HG03175 (cell line): ENCODE results near the gene ANK3.
A peak's percentile ranks its signal among the peaks of the same experiment; 100 is the strongest.

Experiments
- ATAC-seq: cut with Tn5 transposase; IDR thresholded peaks from one replicate; pipeline ENCODE4 v1.9.1; 2021; ENCODE audit warnings: mild to moderate bottlenecking, moderate library complexity; ENCODE audit not compliant: unreplicated experiment

The ANK3 gene

GRCh38 chr10:60144099-60144498, 245.6 kb downstream of the ANK3 start:
- no peak for ATAC-seq

- no peak for ATAC-seq
Observed at GRCh38 chr10:60142736-60143135, 246.9 kb downstream of the ANK3 start.

GRCh38 chr10:60141896-60142559, 247.6 kb downstream of the ANK3 start:
- ATAC-seq = no peak

DNA sequence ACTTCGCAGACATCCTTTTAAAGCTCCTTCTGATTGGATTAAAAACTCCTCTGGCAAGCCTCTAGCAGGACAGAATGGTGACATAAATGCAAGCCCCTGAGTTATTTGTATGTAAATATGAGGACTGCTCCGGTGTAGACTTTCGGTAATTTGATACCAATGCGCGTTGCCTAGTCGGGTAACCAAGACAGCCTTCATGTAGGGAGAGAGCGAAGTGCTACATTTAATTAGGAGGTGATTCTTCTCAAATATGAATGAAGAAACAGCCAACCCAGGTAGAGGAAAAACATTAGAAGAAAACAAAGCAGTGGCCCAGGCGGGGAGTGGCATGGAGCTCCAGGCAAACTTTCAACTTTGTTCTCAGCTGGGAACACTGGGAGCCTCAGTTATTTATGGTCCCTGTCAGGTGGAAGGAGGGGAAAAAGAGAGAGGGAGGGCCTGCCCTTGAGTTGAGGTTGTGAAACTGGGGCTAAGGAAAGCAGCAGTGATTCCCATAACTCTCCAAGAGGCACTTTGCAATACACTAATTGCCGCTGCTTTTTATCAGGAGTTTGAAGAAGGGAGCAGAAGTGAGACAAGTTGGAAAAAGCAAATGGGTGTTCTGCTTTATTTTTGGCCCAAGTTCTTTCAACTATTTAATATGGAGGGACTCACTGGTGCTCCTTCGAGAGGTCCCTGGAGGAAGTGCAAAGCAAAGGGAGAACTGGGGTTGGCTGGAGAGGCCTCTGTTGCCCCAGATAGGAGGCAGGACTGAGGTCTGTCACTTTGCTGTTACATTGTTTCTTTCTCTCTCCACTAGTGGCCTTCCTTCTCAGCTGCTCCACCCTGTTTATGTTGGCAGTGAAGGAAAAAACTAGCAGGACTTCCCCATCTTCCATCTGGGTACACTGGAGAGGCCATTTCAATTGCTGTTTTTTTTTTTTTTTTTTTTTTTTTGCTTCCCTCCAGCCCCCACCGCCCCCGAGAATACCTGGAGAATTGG, 248.7 kb downstream of the ANK3 start:
- ATAC-seq = no peak

DNA sequence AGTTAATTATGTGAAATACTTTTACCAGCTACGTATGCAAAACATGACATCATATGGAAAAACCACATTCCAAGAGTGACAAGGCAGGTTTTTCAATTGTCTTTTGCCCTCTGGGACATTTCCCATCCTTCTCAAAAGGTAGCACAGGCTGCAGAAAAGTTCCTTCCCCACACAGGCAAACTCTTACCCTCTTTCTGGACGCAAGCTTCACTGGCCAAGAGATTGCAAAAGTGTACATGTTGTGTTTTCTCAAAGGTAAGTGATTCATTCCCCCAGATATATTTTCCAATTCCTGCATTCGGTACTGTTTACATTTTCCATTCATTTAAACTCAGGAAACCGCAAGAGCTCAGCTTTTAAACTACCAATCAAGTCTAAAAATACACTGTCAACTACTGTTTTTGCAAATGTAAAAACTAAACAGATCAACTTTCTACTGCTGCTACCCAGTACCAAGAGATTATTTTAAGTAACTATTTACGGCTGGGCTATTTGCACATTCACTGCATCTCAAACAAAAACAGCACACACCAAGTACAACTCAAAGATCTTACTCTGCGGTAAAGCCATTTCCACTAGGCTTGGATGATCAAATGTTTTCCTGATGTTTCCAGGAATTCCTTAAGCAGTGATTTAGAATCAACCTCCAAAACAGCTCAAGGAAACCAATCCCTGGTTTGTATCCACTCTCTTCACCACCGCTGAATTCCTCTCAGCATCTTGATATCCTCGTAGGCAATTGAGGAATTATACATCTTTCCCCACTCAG, 249.7 kb downstream of the ANK3 start:
- ATAC-seq = no peak

DNA sequence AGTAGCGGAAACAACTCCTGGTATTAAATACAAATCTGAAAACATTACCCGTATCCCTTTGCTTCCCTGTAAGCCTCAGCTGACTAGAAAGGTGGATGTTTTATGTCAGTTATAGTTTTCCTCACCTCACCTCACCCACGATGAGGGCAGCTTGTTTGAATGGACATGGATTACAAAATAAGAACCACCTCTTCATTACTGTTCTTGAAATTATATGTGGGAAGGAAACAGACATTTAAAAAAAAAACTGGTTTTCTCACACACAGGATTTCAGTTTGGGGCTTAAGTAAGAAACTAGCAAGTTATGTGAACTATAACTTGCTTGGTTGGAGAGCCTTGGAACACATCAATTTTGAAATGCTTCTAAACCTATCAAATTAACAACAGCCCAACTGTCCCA, 250.4 kb downstream of the ANK3 start:
- ATAC-seq = no peak

DNA sequence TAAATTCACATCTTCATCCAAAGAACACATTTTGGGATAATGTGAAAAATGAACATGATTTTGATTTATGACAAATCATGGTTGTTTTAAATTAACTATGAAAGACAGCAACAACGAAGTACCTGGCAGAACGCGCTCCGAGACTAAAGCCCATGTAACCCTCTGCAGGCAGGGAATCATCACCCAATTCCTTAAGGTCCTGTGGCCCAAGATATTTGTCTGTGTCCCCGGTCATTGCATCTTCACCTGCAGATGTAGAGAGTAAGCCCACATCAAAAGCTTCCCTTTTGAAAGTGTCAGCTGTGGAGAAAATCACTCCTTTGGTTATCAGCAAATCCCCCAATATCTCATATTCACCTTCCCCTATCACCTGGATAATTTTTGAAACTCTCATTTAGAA, 250.8 kb downstream of the ANK3 start:
- ATAC-seq = no peak

DNA sequence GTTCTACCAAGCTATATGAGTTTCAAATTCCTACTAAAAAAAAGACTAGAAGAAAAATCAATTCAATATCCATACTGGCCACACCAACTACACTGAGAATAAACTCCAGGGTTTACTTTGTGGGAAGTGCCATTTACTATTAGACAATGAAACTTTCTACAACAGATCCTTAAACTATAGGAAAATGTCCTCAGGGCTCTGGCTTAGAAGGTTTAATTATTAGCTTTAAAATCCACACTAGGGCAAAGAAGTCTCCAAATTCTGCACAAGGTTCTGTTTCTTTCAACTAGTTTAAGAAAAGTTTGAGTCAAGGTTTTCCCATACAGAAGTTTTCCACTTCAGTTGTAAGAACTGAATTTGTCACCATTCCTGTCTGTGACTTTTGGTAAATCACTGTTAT, 251.6 kb downstream of the ANK3 start:
- ATAC-seq = no peak

- ATAC-seq = no peak
Observed at GRCh38 chr10:60137292-60137992, 252.2 kb downstream of the ANK3 start.

DNA sequence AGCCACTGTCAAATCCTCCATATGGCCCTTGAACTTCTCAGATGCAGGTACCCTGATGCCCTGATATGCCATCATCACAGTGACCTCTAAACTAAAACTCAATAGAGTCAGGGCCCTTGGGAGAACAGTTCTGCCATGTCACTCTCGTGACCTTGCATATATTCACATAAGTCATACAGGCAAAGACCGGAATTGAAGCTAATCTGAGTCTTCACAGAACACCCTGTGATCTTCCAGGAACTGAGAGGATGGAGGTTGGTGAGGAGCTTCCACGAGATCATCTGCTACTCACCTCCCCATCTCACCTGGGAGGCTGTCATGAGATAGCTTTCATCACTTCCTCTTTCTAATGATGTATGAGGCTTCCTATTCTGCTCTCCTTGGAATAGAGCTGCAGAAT, 254.7 kb downstream of the ANK3 start:
- ATAC-seq = peak; percentile 65

GRCh38 chr10:60134548-60134947, 255.1 kb downstream of the ANK3 start:
- ATAC-seq = no peak

DNA sequence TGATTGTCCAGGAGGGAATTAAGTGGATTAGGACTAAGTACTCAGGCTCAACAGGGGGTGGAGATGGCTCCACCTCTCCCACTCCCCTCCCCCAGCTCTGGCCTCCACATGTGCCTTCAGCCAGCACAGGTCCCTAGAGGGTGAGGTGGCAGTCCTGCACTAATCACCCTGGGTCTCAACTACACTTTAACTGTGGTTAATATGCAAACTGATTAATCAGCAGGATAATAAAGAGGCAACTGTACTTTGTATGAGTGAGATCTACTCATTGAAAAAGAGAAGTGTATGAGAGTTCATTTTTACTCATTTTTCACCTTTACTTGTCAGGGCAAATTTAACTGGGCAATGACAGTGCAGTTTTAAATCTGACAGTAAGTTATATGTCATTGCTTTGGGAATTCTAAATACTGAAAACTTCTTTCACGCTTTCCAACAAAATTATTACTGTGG, 259.5 kb downstream of the ANK3 start:
- ATAC-seq = peak; percentile 64

- no peak for ATAC-seq
Observed at GRCh38 chr10:60125895-60126294, 263.8 kb downstream of the ANK3 start.

DNA sequence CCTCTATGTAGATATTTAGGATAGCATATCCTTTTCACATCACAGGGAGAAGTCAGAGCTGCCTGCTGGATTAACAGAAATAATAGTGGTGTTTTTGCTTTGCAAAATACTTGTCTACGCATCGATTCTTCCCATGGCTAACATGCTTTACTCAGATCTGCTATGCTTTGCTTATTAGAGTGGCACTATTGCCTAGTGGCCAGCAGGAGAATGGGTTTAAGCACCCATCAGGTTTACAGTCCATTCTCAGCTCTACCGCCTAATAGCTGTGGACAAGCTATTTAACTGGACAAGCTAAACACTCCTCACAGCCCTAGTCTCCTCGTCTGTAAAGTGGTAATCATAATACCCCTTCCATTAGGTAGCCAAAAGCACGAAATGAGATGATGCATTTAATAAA, 265.1 kb downstream of the ANK3 start:
- no peak for ATAC-seq

DNA sequence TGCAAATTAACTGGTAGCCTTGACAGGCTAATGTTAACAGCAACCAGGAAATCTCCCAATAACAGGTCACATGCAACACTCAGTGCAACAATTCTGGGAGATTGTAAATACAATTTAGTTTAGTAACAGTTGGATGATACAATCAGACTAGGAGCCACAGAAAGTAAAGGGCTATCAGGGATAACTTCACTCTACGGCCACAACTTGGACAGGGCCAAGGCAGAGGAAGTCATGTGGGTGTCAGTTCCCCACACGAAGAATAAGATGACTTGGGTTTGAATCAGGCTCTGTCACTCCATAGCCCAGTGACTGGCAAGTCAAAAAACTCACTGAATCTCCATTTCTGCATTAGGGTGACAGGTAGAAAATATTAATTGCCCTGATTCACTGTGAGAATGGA, 266.0 kb downstream of the ANK3 start:
- no peak for ATAC-seq

GRCh38 chr10:60123172-60123571, 266.5 kb downstream of the ANK3 start:
- ATAC-seq = no peak

DNA sequence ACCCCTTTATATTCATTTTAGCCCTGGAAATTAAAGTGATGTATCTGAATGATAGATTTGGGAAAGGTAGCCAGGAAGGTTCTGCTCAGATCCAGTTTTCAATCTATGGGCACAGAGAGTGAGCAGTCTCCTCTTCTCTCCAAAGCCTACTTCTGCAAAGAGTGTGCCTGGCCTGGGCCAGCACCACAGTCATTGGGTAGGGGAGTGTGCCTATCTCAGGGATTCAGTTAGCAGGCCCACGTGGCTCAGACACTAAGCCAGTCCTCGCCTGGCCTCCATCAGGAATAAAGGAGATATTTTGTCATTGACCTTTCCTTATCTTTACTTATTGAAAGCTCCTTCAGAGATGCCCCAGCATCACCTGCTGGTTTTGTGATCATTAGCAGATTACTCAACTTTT, 267.5 kb downstream of the ANK3 start:
- ATAC-seq = no peak

DNA sequence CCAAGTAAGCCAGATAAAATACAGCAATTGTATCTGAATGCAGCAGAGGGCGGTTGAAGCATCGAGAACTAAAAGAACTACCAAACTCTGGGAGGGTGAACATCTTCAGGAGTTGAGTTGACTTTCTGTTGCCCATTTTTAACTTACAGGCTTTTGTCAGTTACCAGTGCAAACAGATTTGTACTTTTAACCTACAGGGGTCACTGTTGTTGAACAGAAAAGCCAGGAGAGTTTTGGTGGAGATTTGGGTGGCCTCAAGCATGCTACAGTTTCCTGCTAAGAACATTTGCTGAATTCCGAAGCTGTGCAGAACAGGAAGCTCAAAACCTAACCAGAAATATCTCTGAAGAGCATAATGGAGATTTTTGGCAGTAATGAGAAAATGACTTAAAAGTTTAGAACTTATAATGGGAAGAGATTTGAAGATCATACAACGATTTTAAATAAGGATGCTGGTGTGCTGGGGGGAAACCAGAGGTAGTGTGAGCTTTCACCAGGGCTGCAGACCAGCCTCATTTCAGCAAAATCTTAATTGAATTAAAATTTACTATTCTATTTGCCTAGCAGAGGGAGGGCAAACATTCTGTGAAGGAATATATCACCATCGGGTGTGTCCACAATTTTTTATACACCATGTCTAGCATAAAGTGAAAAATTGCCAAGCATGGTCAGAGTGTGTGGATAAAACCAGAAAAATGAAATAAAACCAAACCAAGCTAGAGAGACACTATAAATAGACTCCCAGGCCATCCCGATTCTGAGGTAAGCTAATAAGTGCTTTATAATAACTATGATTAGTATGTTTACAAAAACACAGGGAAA, 274.7 kb downstream of the ANK3 start:
- peak; percentile 90 for ATAC-seq

GRCh38 chr10:60110739-60111138, 278.9 kb downstream of the ANK3 start:
- no peak for ATAC-seq
